Measurements from ENCODE around the gene PPP2R1B.
"Not testable (repeated sequence)": the region's sequence is repeated elsewhere in the genome, so short reads cannot be mapped to it uniquely, and the experiment has no call there.

PPP2R1B gene

DNA sequence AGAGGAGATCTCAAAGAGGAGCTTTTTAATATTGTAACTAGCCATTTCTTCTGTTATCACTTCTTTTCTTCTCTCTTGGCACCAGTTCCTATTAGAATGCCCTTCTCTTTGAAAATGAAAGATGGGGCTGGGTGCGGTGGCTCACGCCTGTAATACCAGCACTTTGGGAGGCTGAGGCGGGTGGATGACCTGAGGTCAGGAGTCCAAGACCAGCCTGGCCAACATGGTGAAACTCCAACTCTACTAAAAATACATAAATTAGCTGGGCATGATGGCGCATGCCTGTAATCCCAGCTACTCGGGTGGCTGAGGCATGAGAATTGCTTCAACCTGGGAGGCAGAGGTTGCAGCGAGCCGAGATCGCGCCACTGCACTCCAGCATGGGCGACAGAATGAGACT lies 18.1 kb upstream of the PPP2R1B start:
- in situ Hi-C loops (cut with HindIII; ENCODE audit: low sequenced_read_pairs) = not testable (repeated sequence)

DNA sequence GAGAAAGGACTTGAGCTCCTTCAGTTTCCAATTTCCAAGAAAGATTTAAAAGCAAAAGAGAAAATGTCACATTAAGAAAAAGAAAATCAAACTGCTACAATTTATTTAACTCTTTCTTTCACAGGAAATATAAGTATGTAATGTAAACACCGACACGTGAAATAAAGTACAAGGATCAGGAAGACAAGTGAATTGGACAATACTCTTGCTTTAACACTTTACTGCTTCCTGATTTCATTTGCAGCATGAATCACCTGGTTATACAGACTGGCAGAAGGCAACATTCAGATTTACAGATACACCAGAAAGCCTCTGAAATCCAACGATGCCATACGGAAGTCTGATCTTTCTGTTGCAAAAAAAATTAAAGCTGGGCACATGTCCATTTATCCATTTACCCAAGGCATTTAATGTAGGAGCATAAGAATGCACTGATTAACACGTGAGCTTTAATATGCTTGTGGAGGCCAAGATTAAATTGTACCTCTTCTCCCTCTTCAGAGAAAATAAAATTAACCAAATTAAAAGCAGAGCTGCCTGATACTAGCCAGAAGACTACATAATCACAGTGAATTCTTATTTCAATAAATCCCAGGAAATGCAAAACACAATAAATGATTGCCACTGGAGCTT lies 16.0 kb upstream of the PPP2R1B start:
- in situ Hi-C loops (cut with HindIII; ENCODE audit: low sequenced_read_pairs) = no loop called here

DNA sequence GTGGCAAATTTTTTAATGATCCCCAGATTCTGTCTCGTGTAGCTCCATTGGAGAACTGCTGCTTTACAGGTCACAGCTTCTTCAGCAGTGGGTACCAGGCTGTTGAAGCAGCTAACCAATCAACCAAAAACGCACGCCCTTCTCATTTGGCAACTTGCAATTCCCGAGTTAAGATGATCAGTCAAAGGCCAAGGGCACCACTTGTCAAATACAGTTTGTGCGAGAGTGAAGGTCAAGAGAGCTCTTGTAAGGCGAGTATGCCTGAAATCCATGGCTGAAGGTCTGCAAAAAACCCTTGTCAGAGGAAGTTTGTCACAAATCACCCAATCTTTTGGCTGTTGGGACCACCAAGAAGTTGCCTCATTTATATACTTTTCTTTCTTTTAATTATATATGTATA lies 12.9 kb upstream of the PPP2R1B start:
- in situ Hi-C loops (cut with HindIII; ENCODE audit: low sequenced_read_pairs) = no loop called here

DNA sequence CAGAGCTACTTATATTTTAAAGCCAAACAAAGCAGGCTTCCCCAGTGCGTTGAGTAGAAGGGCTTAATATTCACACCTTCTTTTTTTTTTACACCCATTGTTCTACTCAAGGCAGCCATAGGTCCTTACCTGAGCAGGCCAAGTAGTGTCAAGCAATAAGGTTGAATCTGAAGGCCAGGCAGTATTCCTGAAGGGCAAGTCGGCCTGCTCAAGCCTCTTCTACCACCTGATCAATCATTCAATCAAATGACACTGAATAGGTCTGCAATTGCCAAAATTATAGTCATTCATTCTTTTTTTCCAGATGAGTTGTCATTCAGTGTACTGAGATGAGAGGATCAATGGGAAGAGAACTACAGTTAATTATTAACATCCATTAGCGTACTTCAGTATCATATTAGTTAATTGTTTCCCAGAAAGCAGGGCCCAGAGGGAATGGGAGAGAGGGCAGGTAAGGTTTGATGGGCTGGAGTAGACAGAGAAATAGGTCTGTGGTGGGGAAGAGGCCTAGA lies 11.9 kb upstream of the PPP2R1B start:
- in situ Hi-C loops (cut with HindIII; ENCODE audit: low sequenced_read_pairs) = no loop called here

DNA sequence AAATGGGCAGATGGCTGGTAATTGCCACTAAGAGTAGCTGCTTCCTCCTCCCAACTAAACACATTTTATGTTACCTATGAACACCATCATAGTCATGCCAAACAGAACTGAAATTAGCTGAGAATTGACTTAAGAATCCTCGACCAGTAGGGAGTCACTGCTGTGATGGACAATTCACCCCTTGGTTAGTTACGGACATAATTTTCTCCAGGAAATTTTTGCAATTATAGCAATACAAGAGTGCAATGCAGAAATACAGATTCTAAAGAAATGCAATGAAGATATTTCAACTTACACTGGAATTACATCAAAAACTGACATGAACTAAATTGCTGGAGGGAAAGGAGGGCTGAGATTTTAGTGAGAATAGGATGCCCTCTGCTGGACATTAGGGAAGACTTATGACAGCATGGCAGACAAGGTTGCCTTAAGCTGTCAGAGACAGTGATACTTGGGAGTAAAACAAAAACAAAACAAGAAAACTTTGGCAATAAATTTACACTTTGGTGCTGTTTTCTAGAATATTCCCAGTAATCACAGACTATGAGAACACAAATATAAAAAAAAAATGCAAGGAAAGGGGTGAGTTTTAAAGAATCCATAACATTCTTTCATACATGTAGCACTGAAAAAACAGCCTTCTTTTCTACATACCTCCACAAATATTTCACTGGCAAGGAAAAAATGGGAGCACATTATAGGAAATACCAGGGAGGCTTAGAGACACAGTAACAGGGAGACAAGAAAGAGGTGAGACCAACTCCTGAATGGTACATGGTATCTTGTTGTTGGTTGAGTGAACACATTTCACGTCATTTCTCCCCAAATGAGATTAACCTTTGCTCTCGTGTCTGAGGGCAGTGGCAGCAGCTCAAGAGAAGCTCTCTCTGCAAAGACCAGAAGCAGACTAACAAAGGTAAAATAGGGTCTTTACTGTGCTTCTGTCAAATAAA lies 11.2 kb upstream of the PPP2R1B start:
- in situ Hi-C loops (cut with HindIII; ENCODE audit: low sequenced_read_pairs) = no loop called here

DNA sequence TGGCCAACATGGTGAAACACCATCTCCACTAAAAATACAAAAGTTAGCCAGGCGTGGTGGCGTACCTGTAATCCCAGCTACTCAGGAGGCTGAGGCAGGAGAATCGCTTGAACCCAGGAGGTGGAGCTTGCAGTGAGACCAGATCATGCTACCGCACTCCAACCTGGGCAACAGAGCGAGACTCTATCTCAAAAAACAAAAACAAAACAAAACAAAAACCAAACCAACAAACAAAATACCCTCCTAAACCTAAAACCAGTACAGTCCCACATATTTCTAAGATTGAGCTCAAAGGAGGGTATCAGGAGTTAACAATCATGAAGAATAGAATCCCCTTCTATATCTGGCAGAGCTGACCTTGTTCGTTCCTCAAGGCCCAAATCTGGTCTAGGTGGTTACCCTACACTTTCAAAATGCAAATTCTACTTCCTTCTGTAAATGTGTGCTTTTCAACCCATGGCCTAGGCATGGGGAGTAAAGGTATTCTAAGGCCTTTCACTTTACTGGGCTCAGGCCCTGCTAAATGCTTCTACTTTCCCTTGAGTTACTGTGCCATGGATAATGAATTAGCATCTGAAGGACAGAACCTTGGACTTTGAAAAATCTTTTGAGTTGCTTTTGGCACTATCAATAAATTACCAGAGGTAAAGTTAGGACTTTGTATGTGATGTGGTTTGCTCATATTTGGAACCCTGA lies 10.4 kb upstream of the PPP2R1B start:
- in situ Hi-C loops (cut with HindIII; ENCODE audit: low sequenced_read_pairs) = no loop called here

DNA sequence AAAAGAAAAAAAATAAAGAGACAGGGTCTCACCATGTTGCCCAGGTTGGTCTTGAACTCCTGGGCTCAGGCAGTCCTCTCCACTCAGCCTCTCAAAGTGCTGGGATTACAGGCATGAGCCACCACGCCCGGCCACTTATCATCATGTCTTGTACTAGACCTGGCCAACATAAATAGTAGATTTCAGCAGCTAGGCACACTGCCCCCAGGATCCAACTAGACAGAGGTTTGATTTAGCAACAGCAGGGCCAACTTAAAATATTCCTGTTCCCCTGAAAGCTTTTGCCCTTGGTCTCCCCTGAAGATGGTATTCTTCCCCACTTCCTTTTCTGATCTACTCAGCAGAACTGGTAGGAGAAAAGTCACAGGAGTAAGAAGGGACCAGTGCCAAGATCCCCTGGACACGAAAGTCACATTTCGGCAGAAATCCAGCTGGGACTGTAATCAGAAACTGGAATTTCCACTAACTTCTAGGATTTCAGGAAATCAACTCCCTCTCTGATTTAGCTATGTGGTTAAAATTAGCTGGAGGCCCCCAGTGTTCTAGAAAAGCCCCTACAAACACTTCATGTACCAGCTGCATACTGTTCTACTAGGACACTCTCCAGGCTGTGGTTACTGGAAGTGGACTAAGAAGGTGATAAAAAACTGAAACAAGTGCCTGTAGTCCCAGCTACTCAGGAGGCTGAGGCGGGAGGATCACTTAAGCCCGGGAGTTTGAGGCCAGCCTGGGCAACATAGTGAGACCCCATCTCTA lies 8.9 kb upstream of the PPP2R1B start:
- in situ Hi-C loops (cut with HindIII; ENCODE audit: low sequenced_read_pairs) = no loop called here

DNA sequence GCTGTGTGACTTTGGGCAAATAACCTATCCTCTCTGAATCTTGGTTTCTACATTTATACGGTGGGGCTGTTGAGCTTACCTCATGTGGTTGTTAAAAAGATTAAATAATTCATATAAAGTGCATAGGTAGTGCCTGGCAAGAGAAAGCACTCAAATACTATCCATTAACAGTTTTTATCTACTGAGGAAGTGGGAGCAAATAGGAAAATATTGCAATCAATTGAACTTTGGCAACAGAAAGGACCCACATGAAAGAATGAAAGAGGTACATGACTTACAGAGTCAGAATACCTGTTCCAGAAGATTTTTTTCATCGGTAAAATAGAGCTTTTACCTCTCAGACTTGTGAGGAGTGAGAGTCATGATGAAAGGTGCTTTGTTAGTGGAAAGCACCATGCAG lies 6.3 kb upstream of the PPP2R1B start:
- in situ Hi-C loops (cut with HindIII; ENCODE audit: low sequenced_read_pairs) = no loop called here

DNA sequence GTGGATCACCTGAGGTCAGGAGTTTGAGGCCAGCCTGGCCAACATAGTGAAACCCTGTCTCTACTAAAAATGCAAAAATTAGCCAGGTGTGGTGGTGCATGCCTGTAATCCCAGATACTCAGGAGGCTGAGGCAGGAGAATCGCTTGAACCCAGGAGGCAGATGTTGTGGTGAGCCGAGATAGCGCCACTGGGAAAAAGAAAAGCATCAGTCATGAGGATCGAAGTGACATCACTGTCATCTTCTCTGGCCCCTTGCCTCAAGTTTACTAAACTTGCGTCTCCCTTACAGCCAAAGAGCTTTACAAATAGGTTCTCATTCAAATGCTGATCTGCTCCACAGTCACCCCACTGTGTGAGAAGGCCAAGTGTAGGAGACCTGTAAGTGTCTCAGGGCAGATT lies 5.0 kb upstream of the PPP2R1B start:
- in situ Hi-C loops (cut with HindIII; ENCODE audit: low sequenced_read_pairs) = not testable (repeated sequence)

DNA sequence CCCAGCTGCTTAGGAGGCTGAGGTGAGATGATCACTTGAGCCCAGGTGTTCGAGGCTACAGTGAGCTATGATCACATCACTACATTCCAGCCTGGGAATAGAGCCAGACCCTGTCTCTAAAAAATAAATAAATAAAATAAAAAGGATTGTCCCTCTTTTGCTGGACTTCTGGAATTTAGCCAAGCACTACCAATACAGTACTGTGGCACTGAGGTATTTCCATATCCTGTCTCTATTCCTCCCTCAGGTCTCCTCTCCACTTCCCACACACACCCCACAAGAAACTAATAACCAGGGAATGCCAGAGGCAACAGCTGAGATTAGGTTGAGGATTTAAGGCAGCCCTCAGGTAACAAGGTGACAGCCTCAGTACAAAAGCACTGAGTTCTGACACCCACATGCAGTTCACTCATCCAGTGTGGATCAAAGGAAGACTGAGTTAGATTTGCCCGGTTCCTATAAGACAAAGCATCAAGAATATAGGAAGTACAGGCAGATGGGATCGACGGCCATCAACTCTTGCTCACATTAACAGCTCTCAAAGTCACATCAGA lies 4.5 kb upstream of the PPP2R1B start:
- in situ Hi-C loops (cut with HindIII; ENCODE audit: low sequenced_read_pairs) = no loop called here

DNA sequence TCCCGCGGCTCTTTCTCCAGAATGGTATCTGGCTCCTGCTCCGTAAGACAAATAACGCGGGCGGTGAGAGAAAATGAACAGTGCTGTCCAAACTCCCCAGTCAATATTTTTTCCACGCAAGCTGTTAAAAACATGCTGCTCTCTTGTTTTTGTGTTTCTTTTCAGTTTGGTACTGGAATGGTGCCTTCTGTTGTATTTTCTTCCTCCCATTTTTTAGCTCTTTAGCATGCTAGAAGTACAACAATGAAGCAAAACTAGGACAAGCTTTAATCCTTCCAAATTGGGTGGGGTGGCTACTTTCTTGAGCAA lies 599 bp upstream of the PPP2R1B start:
- in situ Hi-C loops (cut with HindIII; ENCODE audit: low sequenced_read_pairs) = no loop called here

DNA sequence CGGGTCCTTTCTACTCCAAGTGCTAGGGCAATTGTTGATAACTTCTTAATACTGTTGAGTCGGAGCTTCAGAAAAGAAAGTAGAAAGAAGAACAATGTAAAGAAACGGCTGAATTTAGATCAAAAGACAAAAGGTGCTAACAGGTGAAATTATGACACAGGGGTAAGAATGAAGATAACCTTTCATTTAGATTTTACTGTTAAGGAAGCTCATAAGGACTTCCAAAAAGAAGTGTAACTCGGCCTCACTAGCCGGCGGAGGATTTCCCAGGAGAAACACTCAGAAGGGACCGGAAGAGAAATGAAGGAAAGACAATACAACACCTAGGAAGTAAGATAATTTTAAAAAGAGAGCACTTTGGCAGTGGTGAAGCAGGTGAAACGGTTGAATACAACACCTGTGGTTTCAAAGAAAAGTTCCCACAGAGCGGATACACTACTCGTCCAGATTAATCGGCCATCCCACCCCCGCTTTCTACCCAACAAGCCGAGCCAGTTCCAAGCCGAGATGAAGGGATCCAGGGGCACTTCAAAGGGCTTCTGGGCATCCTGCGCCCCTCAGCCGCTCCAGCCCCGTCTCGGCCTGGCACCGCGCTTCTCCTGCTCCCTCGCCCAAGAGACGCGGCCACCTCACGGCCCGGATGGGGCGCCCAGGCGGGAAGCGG lies 737 bp downstream of the PPP2R1B start:
- in situ Hi-C loops (cut with HindIII; ENCODE audit: low sequenced_read_pairs) = no loop called here

DNA sequence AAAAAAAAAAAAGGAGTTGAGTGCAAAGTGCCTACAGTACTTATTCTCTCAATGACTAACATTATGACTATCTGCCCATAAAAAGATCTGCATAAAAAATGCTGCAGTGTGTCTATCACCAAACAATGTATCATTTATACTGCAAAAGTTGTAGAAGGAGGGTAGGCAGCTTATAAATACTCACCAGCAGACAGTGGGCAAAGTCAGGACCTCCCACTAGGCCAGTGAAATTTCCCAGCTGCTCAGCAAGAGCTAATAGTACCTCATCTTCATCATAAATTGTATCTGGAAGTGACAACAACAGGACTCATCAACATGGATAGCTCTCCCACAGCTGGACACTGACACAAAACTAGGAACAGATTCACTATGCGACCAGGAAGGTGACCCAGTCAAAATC lies 1.6 kb downstream of the PPP2R1B start:
- in situ Hi-C loops (cut with HindIII; ENCODE audit: low sequenced_read_pairs) = no loop called here

DNA sequence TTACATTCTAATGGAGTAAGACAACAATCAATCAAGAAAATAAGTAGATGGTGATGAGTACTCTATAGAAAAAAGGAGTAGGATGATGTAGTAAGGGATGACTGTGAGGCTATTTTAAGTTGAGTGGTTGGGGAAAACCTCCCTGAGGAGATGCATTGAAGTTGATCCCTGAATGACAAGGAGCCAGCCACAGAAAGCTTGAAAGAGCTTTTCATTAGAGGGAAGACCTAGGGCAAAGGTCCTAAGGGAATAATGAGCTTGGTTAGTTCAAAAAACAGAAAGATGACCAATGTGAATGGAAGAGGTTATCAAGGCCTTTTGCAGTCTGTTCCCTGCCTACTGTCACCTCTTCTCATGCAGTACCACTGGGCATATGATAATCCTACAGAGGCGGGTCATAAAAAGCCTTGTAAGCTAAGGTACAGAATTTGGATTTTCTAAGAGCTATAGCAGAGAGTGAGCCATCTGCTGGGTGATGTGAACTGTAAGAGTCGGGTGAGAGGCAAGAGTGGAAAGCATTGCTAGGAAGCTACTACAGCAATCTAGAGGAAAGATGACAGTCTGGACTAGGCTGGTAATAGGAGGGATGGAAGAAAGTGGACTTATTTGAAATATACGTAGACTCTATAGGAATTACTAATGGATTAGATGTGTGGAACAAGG lies 3.1 kb downstream of the PPP2R1B start:
- in situ Hi-C loops (cut with HindIII; ENCODE audit: low sequenced_read_pairs) = no loop called here

DNA sequence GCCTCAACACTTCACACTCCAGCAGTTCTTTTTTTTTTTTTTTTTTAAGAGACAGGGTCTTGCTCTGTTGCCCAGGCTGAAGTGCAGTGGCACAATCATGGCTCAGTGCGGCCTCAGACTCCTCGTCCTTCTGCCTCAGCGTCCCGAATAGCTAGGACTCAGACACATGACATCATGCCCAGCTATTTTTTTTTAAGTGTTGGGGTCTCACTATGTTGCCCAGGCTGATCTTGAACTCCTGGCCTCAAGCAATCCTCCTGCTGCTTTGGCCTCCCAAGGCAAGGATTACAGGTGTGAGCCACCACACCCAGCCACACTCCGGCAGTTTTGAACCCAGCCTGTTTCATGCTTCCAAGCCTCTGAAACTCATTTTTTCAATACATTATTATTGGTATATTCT lies 3.7 kb downstream of the PPP2R1B start:
- in situ Hi-C loops (cut with HindIII; ENCODE audit: low sequenced_read_pairs) = no loop called here

DNA sequence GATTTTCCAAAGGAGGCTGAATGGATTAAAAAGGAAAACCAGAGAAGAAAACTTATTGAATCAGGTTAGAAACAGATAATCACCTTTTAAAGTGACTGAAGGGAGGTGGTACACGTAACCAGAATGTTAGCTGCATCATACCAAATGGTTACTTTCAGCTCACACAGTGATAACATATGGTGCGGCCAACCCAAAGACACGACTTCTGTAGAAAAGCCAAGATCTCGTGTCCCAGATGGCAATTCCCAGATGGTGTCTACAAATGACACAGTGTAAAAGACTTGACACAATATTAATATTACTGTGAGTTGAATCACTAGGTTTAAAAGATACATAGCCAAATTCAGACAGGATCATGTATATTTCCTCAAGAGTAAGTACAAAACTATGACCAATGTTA lies 5.2 kb downstream of the PPP2R1B start:
- in situ Hi-C loops (cut with HindIII; ENCODE audit: low sequenced_read_pairs) = no loop called here

DNA sequence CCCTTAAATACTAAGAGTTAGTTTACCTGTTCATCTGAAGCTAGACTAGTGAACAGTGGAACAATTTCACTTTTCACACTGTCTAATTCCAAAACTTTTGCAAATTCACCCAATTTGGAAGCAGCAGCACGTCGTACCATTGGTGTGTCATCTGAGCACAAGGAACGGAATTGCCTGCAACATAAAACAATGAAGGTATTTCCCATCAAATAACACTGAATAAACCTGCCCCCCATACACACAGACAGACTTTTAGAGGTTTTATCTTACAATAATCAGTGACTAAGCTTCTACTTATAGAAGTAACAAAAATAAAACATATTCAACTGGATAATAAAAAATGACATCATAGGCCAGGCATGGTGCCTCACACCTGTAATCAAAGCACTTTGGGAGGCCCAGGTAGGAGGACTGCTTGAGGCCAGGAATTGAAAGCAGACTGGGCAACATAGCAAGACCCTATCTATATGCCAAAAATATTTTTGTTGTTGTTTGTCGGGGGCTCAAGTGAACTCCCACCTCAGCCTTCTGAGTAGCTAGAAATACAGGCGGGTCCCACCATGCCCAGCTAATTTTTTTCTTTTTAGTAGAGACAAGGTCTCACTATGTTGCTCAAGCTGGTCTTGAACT lies 6.3 kb downstream of the PPP2R1B start:
- in situ Hi-C loops (cut with HindIII; ENCODE audit: low sequenced_read_pairs) = no loop called here

DNA sequence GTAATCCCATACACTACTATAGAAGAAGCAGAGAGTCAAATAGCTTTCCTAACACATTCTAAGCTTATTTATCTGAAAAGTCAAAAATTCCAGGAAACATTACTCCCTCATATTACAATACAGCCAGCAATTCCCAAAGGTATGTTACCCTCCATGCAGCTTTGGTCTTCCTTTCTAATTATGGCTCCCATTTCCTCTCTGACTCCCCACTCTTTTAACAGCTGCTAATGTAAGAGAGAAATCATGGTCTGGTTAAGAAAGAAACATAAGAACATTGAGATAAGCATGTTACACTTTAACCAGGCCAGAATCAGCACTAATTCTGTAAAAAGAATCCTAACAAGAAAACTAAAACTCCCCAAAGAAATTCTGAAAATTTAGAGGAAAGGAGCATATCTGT lies 6.8 kb downstream of the PPP2R1B start:
- in situ Hi-C loops (cut with HindIII; ENCODE audit: low sequenced_read_pairs) = no loop called here

DNA sequence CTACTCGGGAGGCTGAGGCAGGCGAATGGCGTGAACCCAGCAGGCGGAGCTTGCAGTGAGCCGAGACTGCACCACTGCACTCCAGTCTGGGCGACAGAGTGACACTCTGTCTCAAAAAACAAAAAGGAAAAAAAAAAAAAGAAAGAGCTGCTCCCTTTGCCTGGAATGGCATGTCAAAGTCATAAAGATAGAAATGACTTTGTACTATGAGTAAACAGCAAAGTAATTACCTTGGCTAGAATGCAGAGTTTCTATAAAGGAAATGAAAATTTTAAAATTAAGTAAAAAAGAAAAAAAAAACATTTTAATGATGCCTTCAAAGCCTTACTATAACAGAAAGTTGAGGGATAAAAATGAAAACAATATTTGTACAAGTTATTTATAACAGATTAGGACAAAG lies 10.1 kb downstream of the PPP2R1B start:
- in situ Hi-C loops (cut with HindIII; ENCODE audit: low sequenced_read_pairs) = no loop called here

Data from DLD1 (cell line).